Upper lobe of left lung (tissue), 6 donors: Measurements from ENCODE around the gene ERGIC1. TPM values are rescaled to one million over a fixed set of nuclear protein-coding genes. Genes with fewer than 3 reads are reported as not detected.

Experiments used
- ATAC-seq, 2 donors: fragments of 200-7000 bp; cut with Tn5 transposase; one replicate each; pipeline ENCODE4 v1.9.1; 2022; ENCODE audit warnings: mild to moderate bottlenecking in 2 of 2, moderate library complexity in 2 of 2; ENCODE audit not compliant: low FRiP score in 2 of 2
- DNase-seq, 2 donors: peaks; one replicate each; pipeline ENCODE4 v3.0.0-alpha.2; 2019 to 2020
- H3K27ac ChIP-seq, 4 donors: fragments of 200-600 bp; sonication (generic); one replicate each; pipeline ENCODE4 v1.5.1; 2016 to 2019
- H3K27me3 ChIP-seq, 4 donors: fragments of 200-600 bp; sonication (generic); one replicate each; pipeline ENCODE4 v1.5.1; 2017 to 2019
- H3K36me3 ChIP-seq, 4 donors: fragments of 200-600 bp; sonication (generic); one replicate each; pipeline ENCODE4 v1.5.1; 2016 to 2019
- H3K4me1 ChIP-seq, 4 donors: fragments of 200-600 bp; sonication (generic); one replicate each; pipeline ENCODE4 v1.5.1; 2018 to 2019
- H3K4me3 ChIP-seq, 4 donors: fragments of 200-600 bp; sonication (generic); one replicate each; pipeline ENCODE4 v1.5.1; 2017 to 2019; ENCODE audit warnings: mild to moderate bottlenecking in 2 of 4, moderate library complexity in 1 of 4
- H3K9me3 ChIP-seq, 4 donors: fragments of 200-600 bp; sonication (generic); one replicate each; pipeline ENCODE4 v1.5.1; 2018 to 2019
- EP300 ChIP-seq, 4 donors: sonication (generic); formaldehyde crosslinking; IDR thresholded peaks; one replicate each; pipeline ENCODE4 v1.5.1; 2017; ENCODE audit warnings: antibody characterized with exemption in 4 of 4, control low read depth in 2 of 4
- POLR2A ChIP-seq, 4 donors: fragments of 450-650 bp; IDR thresholded peaks; one replicate each; pipeline ENCODE4 v1.5.1; 2016 to 2017; ENCODE audit warnings: antibody characterized with exemption in 4 of 4, mild to moderate bottlenecking in 2 of 4
- POLR2AphosphoS5 ChIP-seq, 2 donors: sonication (generic); formaldehyde crosslinking; IDR thresholded peaks; one replicate each; pipeline ENCODE4 v1.5.1; 2017; ENCODE audit warnings: antibody characterized with exemption in 2 of 2
- WGBS, 2 donors: methylation state at CpG; one replicate each; pipeline ENCODE4 v1.1.5; 2017 to 2018; 5-methylcytosine and 5-hydroxymethylcytosine counted together
- total RNA-seq, 6 donors: library from RNA; depleted of rRNA in 4 of 6; stranded (reverse); fragments of >200 nt in 4 of 6; gene quantifications; one replicate each; pipeline versions ENCODE4 v1.1.0 to v1.2.1, GENCODE V29; 2016 to 2021
- TF ChIP-seq, protein P1 (sequence below), 6 experiments: fragments of 450-650 bp in 4 of 6; fragments of 200-600 bp in 2 of 6; sonication (generic) in 2 of 6; IDR thresholded peaks; one replicate each; pipeline ENCODE4 v1.5.1; 2016 to 2019; ENCODE audit warnings: antibody characterized with exemption in 6 of 6
- donor health status: DM: no; HTN: no; CAD: no; lungs with moderate emphysema.
- donor health status: DM: no; HTN: yes; CAD: no; lungs with severe emphysema.

ERGIC1 gene
- total RNA-seq, 6 donors from 2014 or later = 158 to 225 (median 173) TPM

- ATAC-seq (peak in 1 of 2 donors; percentile 13), DNase-seq (no peak)
- Histone ChIP-seq H3K4me3 (no peak overlapping the region), H3K27ac (peak overlapping the region; percentile 81 to 96 (median 88)), H3K9me3 (no peaks in the 10 kb centered on the region), H3K4me1 (peaks cover 66 to 80% (median 74%) of the 10 kb centered on the region in 4 donors), H3K27me3 (no peaks in the 10 kb centered on the region), H3K36me3 (no peaks in the 10 kb centered on the region)
- 62 to 65% methylated on average over 9 of the region's 9 CpGs for WGBS, 2 donors
- no peak for TF ChIP-seq POLR2A (IDR thresholded peaks at IDR 0.05)
- TF ChIP-seq, protein P1, sequence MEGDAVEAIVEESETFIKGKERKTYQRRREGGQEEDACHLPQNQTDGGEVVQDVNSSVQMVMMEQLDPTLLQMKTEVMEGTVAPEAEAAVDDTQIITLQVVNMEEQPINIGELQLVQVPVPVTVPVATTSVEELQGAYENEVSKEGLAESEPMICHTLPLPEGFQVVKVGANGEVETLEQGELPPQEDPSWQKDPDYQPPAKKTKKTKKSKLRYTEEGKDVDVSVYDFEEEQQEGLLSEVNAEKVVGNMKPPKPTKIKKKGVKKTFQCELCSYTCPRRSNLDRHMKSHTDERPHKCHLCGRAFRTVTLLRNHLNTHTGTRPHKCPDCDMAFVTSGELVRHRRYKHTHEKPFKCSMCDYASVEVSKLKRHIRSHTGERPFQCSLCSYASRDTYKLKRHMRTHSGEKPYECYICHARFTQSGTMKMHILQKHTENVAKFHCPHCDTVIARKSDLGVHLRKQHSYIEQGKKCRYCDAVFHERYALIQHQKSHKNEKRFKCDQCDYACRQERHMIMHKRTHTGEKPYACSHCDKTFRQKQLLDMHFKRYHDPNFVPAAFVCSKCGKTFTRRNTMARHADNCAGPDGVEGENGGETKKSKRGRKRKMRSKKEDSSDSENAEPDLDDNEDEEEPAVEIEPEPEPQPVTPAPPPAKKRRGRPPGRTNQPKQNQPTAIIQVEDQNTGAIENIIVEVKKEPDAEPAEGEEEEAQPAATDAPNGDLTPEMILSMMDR (IDR thresholded peaks at IDR 0.05) = no peak
- peak in 1 of 2 donors; percentile 60 for TF ChIP-seq POLR2AphosphoS5 (IDR thresholded peaks at IDR 0.05)
- peak in 2 of 4 donors; percentile 65 to 87 for TF ChIP-seq EP300 (IDR thresholded peaks at IDR 0.05)
Observed at GRCh38 chr5:172868436-172868923, 34.4 kb downstream of the ERGIC1 start.

GRCh38 chr5:172868924-172869591 is 35.0 kb downstream of the ERGIC1 start:
- peak in 1 of 2 donors; percentile 94 for DNase-seq
- no peaks in the 10 kb centered on the region for H3K36me3 ChIP-seq
- peak; percentile 89 to 94 for ATAC-seq
- 42 to 43% methylated on average over 9 to 10 of the region's 10 CpGs for WGBS, 2 donors
- peak overlapping the region; percentile 81 to 96 (median 88) for H3K27ac ChIP-seq
- no peak overlapping the region for H3K4me3 ChIP-seq
- TF ChIP-seq, protein P1 (IDR thresholded peaks at IDR 0.05) = peak in 4 of 6 experiments; percentile 8 to 40 (median 23)
- TF ChIP-seq POLR2A (IDR thresholded peaks at IDR 0.05) (peak in 1 of 4 donors; percentile 53), POLR2AphosphoS5 (IDR thresholded peaks at IDR 0.05) (peak; percentile 97 to 99), EP300 (IDR thresholded peaks at IDR 0.05) (peak; percentile 89 to 100 (median 98))
- H3K4me1 ChIP-seq = peaks cover 68 to 84% (median 79%) of the 10 kb centered on the region in 4 donors
- no peaks in the 10 kb centered on the region for H3K27me3 ChIP-seq
- H3K9me3 ChIP-seq = no peaks in the 10 kb centered on the region

- Histone ChIP-seq H3K4me1 (peaks cover 68 to 86% (median 81%) of the 10 kb centered on the region in 4 donors), H3K27ac (peak overlapping the region; percentile 81 to 96 (median 88)), H3K36me3 (no peaks in the 10 kb centered on the region), H3K27me3 (no peaks in the 10 kb centered on the region), H3K9me3 (no peaks in the 10 kb centered on the region), H3K4me3 (no peak overlapping the region)
- no peak for DNase-seq
- ATAC-seq = no peak
- 50 to 93% methylated on average over 1 of the region's 1 CpG for WGBS, 2 donors
- TF ChIP-seq, protein P1 (IDR thresholded peaks at IDR 0.05) = no peak
- TF ChIP-seq POLR2AphosphoS5 (IDR thresholded peaks at IDR 0.05) = no peak
- no peak for TF ChIP-seq POLR2A (IDR thresholded peaks at IDR 0.05)
- TF ChIP-seq EP300 (IDR thresholded peaks at IDR 0.05) = no peak
Observed at GRCh38 chr5:172869691-172870090, 35.6 kb downstream of the ERGIC1 start.

GRCh38 chr5:172870291-172870714 is 36.3 kb downstream of the ERGIC1 start:
- ATAC-seq (peak; percentile 78 to 83), DNase-seq (peak in 1 of 2 donors; percentile 85)
- H3K36me3 ChIP-seq = no peaks in the 10 kb centered on the region
- peaks cover 71 to 90% (median 84%) of the 10 kb centered on the region in 4 donors for H3K4me1 ChIP-seq
- 18 to 25% methylated on average over 4 of the region's 4 CpGs for WGBS, 2 donors
- peak overlapping the region; percentile 81 to 96 (median 88) for H3K27ac ChIP-seq
- H3K9me3 ChIP-seq = no peaks in the 10 kb centered on the region
- no peaks in the 10 kb centered on the region for H3K27me3 ChIP-seq
- TF ChIP-seq EP300 (IDR thresholded peaks at IDR 0.05) (peak in 2 of 4 donors; percentile 65 to 91), POLR2AphosphoS5 (IDR thresholded peaks at IDR 0.05) (peak; percentile 67 to 90), POLR2A (IDR thresholded peaks at IDR 0.05) (peak in 1 of 4 donors; percentile 55)
- TF ChIP-seq, protein P1 (IDR thresholded peaks at IDR 0.05) = no peak
- H3K4me3 ChIP-seq = no peak overlapping the region
